DMS53 treated with DMSO at 0.1 percent for 48 hours (cell line): ENCODE results near the gene USP10.
A peak's percentile ranks its signal among the peaks of the same experiment; 100 is the strongest.
"Not testable (repeated sequence)": the region's sequence is repeated elsewhere in the genome, so short reads cannot be mapped to it uniquely, and the experiment has no call there.

ENCODE experiments used
- DNase-seq: peaks from one replicate; lab custom pipeline; 2025; ENCODE audit not compliant: unreplicated experiment; lab: John Stamatoyannopoulos, UW

Gene USP10

DNA sequence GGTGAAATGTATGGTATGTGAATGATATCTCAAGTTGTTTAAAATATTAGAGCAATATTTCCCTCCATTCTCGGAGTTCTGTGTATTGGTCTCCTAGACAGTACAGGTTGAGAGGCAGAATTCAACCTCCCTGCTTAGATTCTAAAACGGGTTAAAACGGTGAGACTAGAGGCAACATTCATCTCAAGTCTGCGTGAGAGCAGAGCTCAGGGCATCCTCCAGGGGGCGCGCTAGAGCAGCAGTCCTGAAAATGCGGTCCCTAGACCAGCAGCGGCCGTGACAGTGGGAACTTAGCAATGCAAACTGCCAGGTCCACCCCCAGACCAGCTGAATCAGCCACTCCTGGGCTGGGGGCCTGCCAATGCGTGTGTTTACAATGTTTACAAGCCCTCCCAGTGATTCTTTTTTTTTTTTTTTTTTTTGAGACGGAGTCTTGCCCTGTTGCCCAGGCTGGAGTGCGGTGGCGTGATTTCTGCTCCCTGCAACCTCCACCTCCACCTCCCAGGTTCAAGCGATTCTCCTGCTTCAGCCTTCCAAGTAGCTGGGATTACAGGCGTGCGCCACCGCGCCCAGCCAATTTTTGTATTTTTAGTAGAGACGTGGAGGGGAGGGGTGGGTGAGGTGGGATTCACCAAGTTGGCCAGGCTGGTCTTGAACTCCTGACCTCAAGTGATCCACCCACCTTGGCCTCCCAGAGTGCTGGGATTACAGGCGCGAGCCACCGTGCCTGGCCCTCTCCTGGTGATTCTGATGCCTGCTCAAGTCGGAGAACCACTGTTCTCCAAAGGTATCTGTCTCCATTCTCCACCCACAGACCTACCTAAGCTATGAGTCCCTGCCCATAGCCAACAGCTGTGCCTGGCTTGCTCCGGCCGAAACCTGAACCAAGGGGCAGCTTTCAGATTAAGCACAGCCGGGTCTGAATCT is 27.3 kb upstream of the USP10 start:
- peak; percentile 57 for DNase-seq

DNA sequence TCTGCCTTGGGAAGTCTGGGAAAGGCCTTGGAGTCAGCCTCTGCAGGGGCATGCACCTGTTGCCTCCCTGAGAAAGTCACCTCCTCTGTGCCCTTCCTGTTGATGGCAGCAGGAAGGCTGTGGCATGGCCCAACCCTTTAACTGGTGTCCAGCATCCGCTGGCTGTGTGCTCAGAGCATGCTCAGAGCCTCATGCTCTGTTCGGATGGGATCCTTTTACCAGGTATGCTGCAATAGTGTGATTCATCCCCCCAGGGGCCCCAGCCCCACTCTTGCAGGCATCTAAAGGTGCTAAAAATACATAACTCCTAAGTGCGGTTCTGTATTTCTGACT is 26.6 kb upstream of the USP10 start:
- no peak for DNase-seq

DNA sequence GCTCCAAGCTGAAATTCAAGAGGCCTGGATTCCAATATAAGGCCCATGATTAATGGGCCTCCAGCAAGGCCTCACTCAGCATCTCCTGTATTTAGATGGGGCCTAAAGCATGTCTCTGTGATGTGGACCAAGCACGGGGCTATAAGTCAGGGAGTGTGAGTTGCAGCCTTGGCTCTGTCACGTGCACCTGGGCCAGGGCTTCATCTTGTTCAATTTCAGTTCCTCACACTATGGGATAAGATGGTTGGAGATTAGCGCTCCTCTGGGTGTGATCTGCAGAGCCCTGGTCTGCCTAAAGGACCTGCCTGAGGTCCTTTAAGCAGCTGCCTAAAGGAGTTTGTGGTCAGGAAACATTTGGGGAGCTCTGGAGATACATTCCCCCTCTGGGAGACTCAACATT is 26.2 kb upstream of the USP10 start:
- DNase-seq: no peak

DNA sequence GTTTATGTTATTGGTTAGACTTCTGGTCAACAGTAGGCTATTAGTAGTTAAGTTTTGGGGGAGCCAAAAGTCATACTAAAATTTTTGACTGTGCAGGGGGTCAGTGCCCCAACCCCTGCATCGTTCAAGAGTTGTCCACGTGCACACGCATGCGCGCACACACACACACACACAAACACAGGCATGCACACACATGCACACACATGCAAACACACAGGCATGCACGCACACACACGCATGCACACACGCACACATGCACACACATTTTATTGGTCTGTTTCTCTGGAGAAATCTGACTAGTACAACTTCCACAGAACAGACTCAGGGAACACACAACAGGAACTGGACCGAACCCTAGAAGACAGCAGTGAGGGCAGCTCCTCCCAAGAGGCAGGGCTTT is 24.4 kb upstream of the USP10 start:
- DNase-seq: no peak

DNA sequence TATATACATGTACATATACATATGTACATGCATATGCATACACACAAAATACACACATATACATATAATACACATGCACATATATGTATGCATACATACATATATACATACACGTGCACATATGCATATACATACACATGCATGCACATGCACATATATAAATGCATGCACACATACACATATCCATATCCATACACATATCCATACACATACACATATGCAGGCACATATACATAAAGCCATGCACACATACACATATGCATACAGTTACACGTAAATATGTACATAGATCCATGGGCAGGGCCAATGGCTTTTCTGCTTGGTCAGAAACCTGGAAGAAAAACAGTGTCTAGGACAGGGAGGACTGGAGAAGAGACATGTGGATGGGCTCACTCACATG is 23.9 kb upstream of the USP10 start:
- DNase-seq: no peak

DNA sequence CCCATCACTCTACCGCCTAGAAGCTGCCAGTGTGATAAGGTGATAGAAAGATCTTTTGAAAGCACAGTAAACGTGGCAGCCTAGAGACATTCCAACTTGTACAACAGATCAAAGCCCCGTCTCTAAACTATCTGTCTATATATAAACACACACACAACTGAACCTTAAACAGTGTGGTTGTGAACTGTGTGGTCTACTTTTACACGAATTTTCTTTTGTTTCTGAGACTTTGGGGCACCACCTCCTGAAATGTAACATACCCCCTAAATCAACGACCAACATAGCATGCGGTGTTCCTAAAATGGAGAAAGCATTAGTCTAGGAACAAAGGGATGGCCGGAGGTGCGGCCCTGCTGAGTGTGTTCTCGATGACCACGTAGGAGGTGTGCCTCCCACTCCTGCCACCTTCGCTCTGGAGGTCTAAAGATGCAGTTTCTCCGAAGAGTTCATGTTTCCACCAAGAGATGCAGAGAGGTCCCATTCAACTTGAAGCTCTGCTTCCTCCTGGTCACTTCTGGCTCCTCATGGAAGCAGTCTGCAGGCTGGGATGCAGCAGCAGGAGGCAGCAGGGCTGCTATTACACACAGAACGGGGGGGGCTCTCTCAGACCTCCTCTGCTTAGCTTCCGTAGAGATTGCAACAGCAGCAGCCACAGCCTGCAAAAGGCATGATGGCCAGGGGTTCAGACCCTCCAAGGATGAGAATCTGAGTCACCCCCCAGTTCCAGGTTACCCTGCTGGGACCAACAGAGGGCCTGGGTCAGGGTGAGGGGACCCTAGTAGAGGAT is 22.6 kb upstream of the USP10 start:
- DNase-seq: no peak

DNA sequence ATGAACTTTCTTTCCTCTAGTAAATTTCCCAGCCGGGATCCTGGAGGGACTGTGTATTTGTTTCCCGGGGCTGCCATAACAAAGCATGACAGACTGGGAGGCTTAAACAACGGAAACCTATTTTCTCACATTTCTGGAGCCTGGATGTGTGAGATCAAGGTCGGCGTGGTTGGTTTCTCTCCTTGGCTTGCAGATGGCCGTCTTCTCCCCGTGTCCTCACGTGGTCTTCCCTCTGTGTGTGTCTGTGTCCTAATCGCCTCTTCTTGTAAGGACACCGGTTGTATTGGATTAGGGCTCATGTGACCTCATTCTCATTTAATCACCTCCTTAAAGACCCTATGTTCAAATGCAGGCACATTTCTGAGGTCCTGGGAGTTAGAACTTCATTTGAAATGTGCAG is 22.0 kb upstream of the USP10 start:
- no peak for DNase-seq

DNA sequence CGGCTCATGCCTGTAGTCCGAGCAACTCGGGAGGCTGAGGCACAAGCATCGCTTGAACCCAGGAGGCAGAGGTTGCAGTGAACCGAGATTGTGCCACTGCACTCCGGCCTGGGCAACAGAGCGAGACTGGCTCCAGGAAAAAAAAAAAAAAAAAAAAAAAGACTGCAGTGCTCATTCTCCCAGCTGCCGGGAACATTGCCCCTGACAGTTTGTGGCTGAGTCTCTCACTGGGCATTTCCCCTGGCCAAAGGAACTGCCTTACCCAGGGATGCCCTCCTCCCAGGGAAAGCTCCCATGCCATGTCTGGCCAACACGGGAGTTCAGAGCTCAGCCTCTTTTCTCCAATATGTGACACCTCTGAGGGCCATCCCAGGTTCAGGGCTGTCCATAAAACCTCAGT is 21.3 kb upstream of the USP10 start:
- DNase-seq: no peak

DNA sequence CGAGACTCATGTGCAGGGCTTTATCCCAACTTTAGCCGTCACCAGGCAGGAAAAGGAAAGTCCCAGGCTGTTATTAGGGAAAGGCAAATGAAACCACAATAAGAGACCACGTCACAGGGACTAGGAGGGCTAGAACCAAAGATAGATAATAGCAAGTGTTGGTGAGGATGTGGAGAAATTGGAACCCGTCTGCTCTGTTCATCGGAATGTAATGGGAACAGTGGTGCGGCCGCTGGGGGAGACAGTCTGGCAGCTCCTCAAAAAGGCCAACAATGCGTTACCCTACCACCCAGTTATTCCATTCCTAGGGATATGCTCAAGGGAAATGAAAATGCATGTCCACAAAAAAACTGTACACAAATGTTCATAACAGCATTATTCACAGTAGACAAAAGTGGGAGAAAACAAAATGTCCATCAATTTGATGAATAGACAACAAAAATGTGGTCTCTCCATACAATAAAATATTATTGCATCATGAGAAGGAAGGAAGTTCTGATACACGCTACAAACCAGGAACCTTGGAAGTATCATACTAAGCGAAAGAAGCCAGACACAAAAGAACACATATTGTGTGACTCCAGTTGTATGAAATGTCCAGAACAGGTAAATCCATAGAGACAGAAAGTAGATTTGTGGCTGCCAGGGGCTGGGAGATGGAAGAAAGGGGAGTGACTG is 19.5 kb upstream of the USP10 start:
- DNase-seq: no peak

DNA sequence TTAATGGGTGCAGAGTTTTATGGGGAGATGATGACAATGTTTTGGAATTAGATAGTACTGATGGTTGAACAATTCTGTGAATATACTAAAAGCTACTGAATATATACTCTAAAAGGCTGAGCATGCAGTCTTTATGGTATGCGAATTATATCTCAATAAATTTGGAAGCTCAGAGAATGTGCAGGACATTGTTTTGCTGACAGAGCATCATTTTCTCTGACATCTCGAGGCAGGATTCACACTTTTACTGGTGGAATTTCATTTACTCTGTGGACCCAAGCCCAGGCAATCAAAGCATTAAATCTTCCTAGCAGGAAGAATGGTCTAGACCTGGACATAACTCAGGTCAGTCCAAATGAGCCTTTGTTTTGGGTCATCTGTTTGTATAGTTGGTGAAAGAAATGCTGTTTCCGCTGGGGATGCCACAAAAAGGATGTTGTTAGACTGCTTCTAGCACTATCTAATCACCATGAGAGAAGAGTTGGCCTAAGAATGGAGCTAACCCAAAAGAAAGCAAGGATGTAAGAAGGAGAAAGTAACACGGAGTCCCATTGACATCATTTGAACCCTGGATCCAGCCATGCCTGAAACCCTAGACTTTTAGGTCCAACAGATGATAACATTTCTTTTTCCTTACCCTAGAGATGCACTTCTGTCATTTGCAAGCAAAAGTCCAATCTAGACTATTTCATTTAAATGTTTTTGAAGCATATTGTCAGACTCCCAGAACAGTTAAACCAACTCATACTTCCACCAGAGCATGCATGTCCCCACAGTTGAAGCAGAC is 18.8 kb upstream of the USP10 start:
- no peak for DNase-seq

DNA sequence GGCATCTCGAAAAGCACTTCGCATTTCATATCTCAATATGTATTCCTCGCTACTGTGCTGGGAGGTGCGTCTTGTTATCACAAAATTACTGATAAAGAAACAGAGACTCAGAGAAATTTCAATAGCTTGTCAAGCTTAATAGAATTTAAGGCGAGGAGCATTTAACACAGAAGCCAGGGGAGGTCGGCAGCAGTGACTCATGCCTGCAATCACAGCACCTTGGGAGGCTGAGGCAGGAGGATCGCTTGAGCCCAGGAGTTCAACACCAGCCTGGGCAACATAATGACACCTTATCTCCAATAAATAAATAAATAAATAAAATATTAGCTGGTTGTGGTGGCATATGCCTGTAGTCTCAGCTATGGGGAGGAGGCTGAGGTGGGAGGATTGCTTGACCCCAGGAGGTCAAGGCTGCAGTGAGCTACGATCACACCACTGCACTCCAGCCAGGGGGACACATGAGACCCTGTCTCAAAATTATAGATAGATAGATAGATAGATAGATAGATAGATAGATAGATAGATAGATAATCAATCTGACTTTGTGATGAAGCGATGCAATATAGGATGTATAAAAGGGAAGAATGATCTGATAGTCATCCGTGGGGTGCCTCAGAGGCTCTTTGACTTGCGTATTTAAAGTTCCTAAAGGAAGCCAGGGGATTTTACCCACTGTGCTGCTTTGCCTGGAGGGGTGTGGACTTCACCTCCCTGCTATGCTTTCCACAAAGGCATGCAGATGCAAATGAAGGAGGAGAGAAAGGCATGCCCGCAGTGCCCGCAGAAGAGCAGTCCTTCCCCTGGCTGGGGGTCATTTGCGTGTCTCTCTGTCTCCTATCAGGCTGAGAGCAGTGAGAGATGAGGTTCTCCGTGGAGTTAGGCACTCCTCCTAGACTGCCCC is 15.9 kb upstream of the USP10 start:
- DNase-seq: no peak

DNA sequence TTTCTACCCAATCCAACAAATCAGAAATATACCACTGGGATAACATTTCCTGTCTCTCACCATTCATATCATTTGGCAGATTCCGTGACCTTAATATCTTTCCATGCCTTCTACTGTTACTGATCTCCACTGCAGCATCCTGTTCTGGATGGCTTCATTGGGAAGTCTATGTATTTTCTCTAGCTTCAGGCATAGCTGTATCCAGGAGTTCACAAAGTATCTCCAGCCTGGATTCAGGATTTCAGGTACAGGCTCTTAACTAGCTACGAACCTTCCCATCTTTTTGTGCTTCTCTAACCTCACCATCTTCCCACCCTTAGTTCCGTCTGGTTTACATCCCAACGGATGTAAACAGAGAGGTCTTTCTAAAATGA is 15.2 kb upstream of the USP10 start:
- no peak for DNase-seq

DNA sequence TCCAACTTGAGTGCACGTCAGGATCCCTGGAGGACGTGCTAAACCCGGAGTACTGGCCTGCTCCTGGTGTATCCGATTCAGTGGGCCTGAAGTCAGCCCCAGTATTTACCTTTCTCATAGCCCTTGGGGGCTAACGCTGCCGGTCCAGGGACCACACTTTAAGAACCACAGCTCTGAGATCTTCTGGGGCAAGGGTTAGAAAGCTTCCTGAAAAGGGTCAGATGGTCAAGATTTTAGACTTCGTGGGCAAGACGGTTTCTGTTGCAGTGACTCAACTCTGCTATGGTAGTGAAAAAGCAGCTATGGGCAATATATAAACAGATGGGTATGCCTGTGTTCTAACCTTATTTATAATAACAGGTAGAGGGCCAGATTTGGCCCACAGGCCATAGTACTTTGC is 14.6 kb upstream of the USP10 start:
- DNase-seq: no peak

DNA sequence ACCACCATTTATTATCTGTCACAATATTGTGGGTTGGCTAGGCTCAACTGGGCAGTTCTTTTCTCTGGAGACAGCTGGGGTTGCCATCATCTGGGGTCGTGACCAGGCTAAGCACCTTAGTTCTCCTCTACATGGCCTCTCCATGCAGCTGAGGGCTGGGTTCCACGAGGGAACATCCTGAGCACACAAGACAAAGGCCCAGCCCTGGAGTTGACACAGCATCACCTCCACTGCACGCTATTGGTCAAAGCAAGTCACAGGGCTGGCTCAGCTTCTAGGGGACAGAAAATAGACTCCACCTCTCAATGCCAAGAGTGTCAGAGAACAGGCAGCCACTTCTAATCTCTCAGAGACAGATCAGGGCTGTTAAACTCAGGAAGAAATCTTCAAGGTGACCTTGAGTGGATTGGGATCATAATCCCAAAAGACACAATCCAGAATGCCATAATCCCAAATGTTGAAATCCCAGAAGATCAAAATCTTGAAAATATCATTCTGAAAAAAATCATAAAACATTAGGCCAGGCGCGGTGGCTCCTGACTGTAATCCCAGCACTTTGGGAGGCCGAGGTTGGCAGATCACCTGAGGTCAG is 13.0 kb upstream of the USP10 start:
- DNase-seq: no peak

DNA sequence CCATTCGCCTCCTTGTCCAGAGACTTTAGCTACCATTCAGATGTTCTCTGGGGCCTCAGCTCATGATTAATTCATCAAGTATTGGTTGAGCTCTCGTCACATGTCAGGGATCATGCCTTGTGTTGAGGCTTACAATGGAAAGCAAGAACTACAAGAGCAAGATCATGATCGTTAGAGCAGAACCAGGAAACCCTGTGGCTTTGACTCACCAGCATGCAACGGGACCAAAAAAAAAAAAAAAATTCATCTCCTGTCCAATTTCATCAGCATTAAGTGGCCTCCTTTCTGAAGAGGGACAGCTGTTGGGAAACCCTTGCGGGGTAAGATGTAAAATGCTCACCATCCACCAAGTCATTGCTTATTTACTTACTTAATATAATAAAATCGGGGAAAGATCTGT is 12.1 kb upstream of the USP10 start:
- no peak for DNase-seq

DNA sequence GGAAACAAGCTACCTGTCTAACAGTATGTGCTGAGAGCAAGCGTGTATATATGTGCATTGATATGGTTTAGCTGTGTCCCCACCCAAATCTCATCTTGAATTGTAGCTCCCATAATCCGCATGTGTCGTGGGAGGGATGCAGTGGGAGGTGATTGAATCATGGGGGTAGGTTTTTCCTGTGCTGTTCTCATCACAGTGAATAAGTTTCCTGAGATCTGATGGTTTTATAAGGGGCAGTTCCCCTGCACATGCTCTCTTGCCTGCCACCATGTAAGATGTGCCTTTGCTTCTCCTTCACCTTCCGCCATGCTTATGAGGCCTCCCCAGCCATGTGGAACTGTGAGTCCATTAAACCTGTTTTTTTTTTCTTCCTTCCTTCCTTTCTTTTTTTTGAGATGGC is 11.6 kb upstream of the USP10 start:
- not testable (repeated sequence) for DNase-seq

DNA sequence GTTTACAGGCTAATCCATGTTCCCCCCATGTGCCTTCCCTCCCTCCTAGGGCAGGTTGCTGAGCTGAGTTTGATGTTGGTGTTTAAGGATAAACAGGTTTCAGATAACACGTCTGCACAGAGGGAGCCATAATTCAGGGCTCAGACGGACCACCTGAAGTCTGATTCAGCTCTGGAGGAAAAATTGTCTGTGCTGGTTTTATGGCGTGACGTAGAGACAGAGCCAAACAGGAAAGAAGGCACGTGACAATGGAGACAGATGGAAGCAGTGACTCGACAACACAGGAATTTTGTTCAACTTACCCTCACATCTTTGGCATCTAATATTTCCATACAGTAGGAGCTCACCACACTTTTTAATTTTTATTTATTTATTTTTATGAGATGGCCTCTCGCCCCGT is 10.7 kb upstream of the USP10 start:
- DNase-seq: no peak

DNA sequence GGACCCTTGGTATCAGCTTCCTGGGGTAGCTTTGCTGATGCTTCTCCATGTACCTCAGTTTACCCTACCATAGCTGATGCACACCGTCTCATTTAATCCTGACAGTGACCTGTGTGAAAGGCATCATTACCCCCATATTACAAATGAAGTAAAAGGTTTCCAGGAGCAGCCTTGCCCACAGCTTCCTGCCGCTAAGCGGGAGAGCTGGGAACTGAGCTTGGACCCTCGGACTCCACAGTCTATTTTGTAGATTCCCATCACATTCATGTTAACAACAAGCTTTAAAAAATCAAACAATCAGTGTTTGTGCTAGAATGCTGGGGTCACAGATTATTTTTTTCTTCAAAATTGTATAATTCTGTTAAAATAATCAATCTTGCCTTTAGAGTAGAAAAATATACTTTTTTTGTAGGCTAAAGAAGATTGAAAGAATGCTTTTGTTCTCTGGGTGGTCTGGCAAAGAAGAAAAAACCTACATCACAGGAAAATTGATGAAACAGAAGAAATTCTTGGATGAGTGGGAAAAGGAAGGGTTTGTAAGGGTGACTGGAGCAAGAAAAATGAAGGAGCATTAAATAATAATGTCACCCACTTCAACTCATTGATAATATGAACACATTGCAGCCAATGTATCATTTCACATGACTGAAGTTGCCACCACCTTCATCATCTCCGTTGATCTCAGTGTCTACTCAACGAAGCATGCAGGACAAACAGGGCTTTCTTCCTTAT is 9.5 kb upstream of the USP10 start:
- no peak for DNase-seq
